ENCODE data around the gene MYO7B.
"Not testable (repeated sequence)": the region's sequence is repeated elsewhere in the genome, so short reads cannot be mapped to it uniquely, and the experiment has no call there.

DNA sequence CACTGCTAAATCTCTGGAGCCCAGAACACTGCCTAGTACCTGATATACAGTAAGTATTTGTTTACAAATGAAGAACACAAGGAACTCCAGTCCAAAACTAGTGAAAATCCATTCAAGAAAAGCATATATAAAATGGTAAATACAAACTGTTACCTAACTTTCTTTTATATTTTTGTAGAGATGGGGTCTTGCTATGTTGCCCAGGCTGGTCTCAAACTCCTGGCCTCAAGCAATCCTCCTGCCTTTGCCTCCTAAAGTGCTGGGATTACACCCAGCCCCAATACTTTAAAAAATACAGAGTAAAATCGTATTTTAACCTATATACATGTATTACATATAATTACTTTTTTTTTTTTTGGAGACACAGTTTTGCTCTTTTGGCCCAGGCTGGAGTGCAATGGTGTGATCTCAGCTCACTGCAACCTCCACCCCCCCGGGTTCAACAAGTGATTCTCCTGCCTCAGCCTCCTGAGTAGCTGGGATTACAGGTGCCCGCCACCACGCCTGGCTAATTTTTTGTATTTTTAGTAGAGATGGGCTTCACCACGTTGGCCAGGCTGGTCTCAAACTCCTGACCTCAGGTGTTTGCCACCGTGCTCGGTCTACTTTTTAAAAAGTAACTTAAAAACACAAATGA lies 11.2 kb upstream of the MYO7B start:
- TF ChIP-seq, protein P1, sequence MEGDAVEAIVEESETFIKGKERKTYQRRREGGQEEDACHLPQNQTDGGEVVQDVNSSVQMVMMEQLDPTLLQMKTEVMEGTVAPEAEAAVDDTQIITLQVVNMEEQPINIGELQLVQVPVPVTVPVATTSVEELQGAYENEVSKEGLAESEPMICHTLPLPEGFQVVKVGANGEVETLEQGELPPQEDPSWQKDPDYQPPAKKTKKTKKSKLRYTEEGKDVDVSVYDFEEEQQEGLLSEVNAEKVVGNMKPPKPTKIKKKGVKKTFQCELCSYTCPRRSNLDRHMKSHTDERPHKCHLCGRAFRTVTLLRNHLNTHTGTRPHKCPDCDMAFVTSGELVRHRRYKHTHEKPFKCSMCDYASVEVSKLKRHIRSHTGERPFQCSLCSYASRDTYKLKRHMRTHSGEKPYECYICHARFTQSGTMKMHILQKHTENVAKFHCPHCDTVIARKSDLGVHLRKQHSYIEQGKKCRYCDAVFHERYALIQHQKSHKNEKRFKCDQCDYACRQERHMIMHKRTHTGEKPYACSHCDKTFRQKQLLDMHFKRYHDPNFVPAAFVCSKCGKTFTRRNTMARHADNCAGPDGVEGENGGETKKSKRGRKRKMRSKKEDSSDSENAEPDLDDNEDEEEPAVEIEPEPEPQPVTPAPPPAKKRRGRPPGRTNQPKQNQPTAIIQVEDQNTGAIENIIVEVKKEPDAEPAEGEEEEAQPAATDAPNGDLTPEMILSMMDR (IDR thresholded peaks at IDR 0.05; ENCODE audit: insufficient read depth, low read length): not testable (repeated sequence)
- TF ChIP-seq REST (IDR thresholded peaks at IDR 0.05; ENCODE audit: insufficient replicate concordance, low read depth); POLR2AphosphoS5 (IDR thresholded peaks at IDR 0.05; ENCODE audit: low read depth); SPI1 (IDR thresholded peaks at IDR 0.05; ENCODE audit: borderline replicate concordance, low read depth); GABPA (IDR thresholded peaks at IDR 0.05; ENCODE audit: low read depth): not testable (repeated sequence)
